ENCODE results near the gene TMEM266.

The TMEM266 gene

DNA sequence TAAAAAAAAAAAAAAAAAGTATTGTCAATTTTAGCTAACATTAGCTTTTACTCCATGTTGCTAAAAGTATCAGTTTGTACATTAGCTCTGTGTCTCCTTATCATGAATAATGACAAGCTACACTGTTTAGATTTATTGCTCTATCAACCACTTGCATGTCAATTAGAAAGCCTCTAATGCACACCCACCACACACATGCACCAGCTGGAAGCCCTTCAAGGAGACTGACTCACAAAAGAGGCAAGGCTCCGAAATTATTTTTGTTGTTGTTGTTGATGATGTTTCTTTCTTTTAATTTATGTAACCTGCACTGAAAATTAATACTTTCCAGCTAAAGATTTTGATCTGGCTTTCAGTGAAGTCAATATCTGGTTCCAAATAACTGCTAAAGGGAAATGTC is 180.0 kb downstream of the TMEM266 start:
- DNase-seq (ENCODE audit: extremely low read depth, low read depth): no peak
- H3K4me3 ChIP-seq (replicated peaks; ENCODE audit: low read depth, low read length): no peak overlapping the region
- TF ChIP-seq, protein P1, sequence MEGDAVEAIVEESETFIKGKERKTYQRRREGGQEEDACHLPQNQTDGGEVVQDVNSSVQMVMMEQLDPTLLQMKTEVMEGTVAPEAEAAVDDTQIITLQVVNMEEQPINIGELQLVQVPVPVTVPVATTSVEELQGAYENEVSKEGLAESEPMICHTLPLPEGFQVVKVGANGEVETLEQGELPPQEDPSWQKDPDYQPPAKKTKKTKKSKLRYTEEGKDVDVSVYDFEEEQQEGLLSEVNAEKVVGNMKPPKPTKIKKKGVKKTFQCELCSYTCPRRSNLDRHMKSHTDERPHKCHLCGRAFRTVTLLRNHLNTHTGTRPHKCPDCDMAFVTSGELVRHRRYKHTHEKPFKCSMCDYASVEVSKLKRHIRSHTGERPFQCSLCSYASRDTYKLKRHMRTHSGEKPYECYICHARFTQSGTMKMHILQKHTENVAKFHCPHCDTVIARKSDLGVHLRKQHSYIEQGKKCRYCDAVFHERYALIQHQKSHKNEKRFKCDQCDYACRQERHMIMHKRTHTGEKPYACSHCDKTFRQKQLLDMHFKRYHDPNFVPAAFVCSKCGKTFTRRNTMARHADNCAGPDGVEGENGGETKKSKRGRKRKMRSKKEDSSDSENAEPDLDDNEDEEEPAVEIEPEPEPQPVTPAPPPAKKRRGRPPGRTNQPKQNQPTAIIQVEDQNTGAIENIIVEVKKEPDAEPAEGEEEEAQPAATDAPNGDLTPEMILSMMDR (IDR thresholded peaks at IDR 0.05; ENCODE audit: low read depth, low read length, missing control alignments): no peak

DNA sequence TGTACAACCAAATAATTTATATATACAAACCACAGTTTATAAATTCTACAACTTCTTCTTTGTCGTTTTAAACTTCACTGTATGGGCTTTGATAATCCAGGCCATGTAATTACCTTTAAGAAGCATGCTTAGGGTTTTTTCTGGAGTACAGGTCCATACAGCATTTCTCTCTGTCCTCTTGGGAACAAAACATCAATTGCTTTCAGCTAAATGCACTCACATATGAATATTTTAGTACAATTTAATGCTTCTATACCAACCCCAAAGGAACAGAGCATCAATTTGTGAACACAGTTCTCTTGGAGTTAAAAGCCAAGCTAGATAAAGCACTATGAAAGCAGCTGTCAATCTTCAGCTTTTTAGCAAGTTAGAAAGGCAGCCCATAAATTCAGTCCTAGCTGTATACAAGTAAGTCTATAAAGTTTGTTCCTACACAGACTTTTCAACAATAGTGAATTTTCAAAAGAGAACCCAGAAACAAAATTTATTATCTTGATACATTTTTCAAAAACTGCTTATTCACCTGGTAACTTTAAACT is 185.4 kb downstream of the TMEM266 start:
- H3K4me3 ChIP-seq (replicated peaks; ENCODE audit: low read depth, low read length): no peak overlapping the region
- TF ChIP-seq, protein P1 (IDR thresholded peaks at IDR 0.05; ENCODE audit: low read depth, low read length, missing control alignments): no peak
- DNase-seq (ENCODE audit: extremely low read depth, low read depth): no peak

DNA sequence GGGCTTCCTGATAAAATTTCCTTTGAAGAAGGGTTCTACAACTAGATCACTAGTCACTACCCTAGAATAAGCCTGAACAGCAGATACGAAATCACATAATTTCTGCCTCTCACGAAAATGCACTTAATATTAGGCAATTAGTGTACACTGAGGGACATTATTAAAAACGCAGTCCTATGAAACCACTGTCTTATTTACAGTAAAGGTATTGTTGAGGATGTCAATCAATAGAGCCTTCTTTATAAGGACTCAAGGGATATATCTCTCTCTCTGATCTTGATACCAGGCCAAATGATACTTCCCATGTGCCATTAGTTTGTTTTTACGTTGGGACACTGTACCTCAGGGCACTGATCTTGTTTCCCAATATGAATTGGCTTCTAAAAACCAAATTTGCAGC is 191.9 kb downstream of the TMEM266 start:
- no peak overlapping the region for H3K4me3 ChIP-seq (replicated peaks; ENCODE audit: low read depth, low read length)
- DNase-seq (ENCODE audit: extremely low read depth, low read depth): no peak
- TF ChIP-seq, protein P1 (IDR thresholded peaks at IDR 0.05; ENCODE audit: low read depth, low read length, missing control alignments): no peak

DNA sequence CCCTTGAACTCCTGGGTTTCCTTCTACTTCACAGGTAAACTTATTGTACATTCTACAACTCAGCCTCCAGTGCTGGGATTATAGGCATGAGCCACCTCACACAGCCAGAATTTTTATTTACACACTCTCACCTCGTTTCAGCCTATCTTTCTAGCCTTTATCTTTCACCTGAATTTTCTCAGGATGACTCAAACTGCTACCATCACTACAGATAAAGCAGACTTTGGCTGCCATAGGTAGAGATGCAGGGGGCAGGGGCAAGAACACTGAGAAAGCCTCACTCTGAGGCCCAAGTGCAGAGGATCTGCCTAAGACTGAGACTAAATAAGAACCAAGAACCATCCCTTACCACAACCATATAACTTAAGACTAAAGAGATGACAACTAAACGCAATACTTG is 192.5 kb downstream of the TMEM266 start:
- TF ChIP-seq, protein P1 (IDR thresholded peaks at IDR 0.05; ENCODE audit: low read depth, low read length, missing control alignments): no peak
- H3K4me3 ChIP-seq (replicated peaks; ENCODE audit: low read depth, low read length): no peak overlapping the region
- no peak for DNase-seq (ENCODE audit: extremely low read depth, low read depth)

DNA sequence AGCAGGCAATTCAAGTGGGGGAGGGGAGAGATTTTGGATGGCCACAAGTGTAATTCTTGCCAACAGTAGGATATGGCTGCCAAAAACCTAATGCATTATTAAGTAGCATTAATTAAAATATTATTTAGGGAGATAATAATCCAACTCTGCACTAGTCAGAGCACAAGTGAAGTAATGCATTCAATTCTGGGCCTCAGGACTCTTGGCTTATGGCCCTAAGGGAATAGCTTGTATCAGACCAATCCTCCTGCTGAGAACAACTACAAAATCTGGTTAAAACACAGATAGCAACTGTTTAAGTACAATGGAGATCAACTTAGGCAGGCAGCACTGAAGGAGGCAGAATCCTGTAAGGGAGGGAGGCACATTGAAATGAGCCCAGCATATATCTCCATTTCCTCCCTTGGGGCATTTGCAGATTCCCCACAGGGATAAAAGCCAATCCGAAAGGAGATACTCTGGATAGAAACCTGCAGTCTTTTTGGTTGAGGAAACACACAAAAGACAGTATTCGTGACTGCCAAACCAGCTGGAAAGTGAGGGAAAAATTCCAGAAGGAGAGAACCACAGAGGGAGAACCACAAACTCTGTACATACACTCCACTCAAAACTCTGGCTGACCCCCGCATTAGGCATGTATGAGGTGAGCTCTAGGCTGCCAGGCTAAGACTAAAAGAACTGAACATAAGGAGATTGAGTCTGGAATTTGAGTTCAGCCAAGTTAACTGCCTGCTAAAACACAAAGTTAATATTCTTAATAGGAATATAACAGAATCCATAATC is 194.1 kb downstream of the TMEM266 start:
- TF ChIP-seq, protein P1 (IDR thresholded peaks at IDR 0.05; ENCODE audit: low read depth, low read length, missing control alignments): no peak
- DNase-seq (ENCODE audit: extremely low read depth, low read depth): no peak
- H3K4me3 ChIP-seq (replicated peaks; ENCODE audit: low read depth, low read length): no peak overlapping the region

Data from HFF-Myc (cell line).